Stimulated activated CD8-positive, alpha-beta memory T cell treated with anti-CD3 and anti-CD28 coated beads, Interleukin-4, amount 100 ng/mL, for 24 hours (primary cell): ENCODE measurements around the gene TMEM143.
"Not testable (repeated sequence)": the region's sequence is repeated elsewhere in the genome, so short reads cannot be mapped to it uniquely, and the experiment has no call there.

ENCODE experiments used
- DNase-seq: peaks from one replicate; pipeline ENCODE4 v3.0.0-alpha.2; 2020; ENCODE audit warnings: low read depth

The TMEM143 gene

GRCh38 chr19:48330012-48330681 lies 33.6 kb downstream of the TMEM143 start:
- DNase-seq, result peak; percentile 71

- peak; percentile 16 for DNase-seq
Measured at GRCh38 chr19:48329167-48329891, 34.4 kb downstream of the TMEM143 start.

GRCh38 chr19:48325265-48325910 lies 38.4 kb downstream of the TMEM143 start, which contains the start of gene EMP3:
TSS of gene EMP3 (plus strand) at chr19:48325552. CDS start at chr19:48326845, 1,293 bp downstream.
- peak; percentile 80 for DNase-seq

GRCh38 chr19:48321622-48322591 lies 41.8 kb downstream of the TMEM143 start:
- DNase-seq, result peak; percentile 97

GRCh38 chr19:48321372-48321621 lies 42.4 kb downstream of the TMEM143 start:
- DNase-seq, result peak; percentile 92

GRCh38 chr19:48319647-48320541 lies 43.8 kb downstream of the TMEM143 start:
- DNase-seq, result peak; percentile 69

- no peak for DNase-seq
Measured at GRCh38 chr19:48318286-48318987, 45.3 kb downstream of the TMEM143 start.

GRCh38 chr19:48317708-48317960 lies 46.1 kb downstream of the TMEM143 start:
- DNase-seq, result not testable (repeated sequence)

- DNase-seq, result no peak
Measured at GRCh38 chr19:48315712-48316111, 48.0 kb downstream of the TMEM143 start.

GRCh38 chr19:48311384-48311783 lies 52.4 kb downstream of the TMEM143 start:
- no peak for DNase-seq

GRCh38 chr19:48310227-48310626 lies 53.5 kb downstream of the TMEM143 start:
- no peak for DNase-seq

- not testable (repeated sequence) for DNase-seq
Measured at GRCh38 chr19:48309731-48310130, 54.0 kb downstream of the TMEM143 start.

GRCh38 chr19:48308631-48309586 lies 54.8 kb downstream of the TMEM143 start:
- DNase-seq, result no peak

GRCh38 chr19:48303866-48304265 lies 59.9 kb downstream of the TMEM143 start:
- no peak for DNase-seq

- no peak for DNase-seq
Measured at GRCh38 chr19:48303367-48303766, 60.4 kb downstream of the TMEM143 start.

- no peak for DNase-seq
Measured at GRCh38 chr19:48302600-48302959, 61.2 kb downstream of the TMEM143 start.

GRCh38 chr19:48301886-48302599 lies 61.7 kb downstream of the TMEM143 start:
- no peak for DNase-seq

- DNase-seq, result no peak
Measured at GRCh38 chr19:48297975-48298374, 65.8 kb downstream of the TMEM143 start.
